ENCODE data around the gene ZNF835. TPM values are rescaled to one million over a fixed set of nuclear protein-coding genes. Genes with fewer than 3 reads are reported as not detected.
A peak's percentile ranks its signal among the peaks of the same experiment; 100 is the strongest.

ZNF835 gene
- total and polyA plus RNA-seq, 2 of the 13 experiments (the other 11 are each of a cell fraction or from before 2014, with no cell fraction given), result not detected

- TF ChIP-seq ELK4 (CRISPR knock-in tag; IDR thresholded peaks at IDR 0.05; ENCODE audit: borderline replicate concordance) (peak; percentile 98; the same call in 1 of the 2 replicates), PRDM4 (CRISPR knock-in tag; IDR thresholded peaks at IDR 0.05; ENCODE audit: borderline replicate concordance) (peak; percentile 98), ZNF235 (CRISPR knock-in tag; IDR thresholded peaks at IDR 0.05; ENCODE audit: borderline replicate concordance) (peak; percentile 100), SSRP1 (CRISPR knock-in tag; IDR thresholded peaks at IDR 0.05) (no peak), CHCHD3 (CRISPR knock-in tag; IDR thresholded peaks at IDR 0.05) (peak; percentile 99), ZSCAN12 (CRISPR knock-in tag; IDR thresholded peaks at IDR 0.05) (peak; percentile 100), THYN1 (CRISPR knock-in tag; IDR thresholded peaks at IDR 0.05; ENCODE audit: borderline replicate concordance, low read depth) (peak; percentile 81; the same call in 1 of the 2 replicates), ZNF782 (CRISPR knock-in tag; IDR thresholded peaks at IDR 0.05; ENCODE audit: borderline replicate concordance) (peak; percentile 96; the same call in 1 of the 2 replicates), ZNF75D (CRISPR knock-in tag; IDR thresholded peaks at IDR 0.05; ENCODE audit: borderline replicate concordance) (peak; percentile 99), CENPX (CRISPR knock-in tag; IDR thresholded peaks at IDR 0.05) (peak; percentile 93), ZNF558 (CRISPR knock-in tag; IDR thresholded peaks at IDR 0.05; ENCODE audit: borderline replicate concordance) (peak; percentile 100), SNAPC2 (CRISPR knock-in tag; IDR thresholded peaks at IDR 0.05) (peak; percentile 98), ZBTB8A (CRISPR knock-in tag; IDR thresholded peaks at IDR 0.05; ENCODE audit: borderline replicate concordance, low read depth) (peak; percentile 91; the same call in 1 of the 2 replicates)
- TF ChIP-seq, protein P1, sequence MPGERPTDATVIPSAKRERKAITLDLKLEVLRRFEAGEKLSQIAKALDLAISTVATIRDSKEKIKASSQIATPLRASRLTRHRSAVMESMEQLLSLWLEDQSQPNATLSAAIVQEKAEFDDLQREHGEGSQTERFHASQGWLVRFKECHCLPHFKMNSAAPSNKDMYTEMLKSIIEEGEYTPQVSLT (CRISPR knock-in tag; IDR thresholded peaks at IDR 0.05; ENCODE audit: borderline replicate concordance, low read depth), result peak; percentile 99
- TF ChIP-seq, protein P2, sequence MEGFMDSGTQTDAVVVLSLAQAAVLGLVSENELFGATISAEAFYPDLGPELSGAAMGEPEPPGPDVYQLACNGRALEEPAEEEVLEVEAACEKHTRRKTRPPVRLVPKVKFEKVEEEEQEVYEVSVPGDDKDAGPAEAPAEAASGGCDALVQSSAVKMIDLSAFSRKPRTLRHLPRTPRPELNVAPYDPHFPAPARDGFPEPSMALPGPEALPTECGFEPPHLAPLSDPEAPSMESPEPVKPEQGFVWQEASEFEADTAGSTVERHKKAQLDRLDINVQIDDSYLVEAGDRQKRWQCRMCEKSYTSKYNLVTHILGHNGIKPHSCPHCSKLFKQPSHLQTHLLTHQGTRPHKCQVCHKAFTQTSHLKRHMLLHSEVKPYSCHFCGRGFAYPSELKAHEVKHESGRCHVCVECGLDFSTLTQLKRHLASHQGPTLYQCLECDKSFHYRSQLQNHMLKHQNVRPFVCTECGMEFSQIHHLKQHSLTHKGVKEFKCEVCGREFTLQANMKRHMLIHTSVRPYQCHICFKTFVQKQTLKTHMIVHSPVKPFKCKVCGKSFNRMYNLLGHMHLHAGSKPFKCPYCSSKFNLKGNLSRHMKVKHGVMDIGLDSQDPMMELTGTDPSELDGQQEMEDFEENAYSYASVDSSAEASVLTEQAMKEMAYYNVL (CRISPR knock-in tag; IDR thresholded peaks at IDR 0.05; ENCODE audit: borderline replicate concordance), result peak; percentile 96
- TF ChIP-seq, protein P3, sequence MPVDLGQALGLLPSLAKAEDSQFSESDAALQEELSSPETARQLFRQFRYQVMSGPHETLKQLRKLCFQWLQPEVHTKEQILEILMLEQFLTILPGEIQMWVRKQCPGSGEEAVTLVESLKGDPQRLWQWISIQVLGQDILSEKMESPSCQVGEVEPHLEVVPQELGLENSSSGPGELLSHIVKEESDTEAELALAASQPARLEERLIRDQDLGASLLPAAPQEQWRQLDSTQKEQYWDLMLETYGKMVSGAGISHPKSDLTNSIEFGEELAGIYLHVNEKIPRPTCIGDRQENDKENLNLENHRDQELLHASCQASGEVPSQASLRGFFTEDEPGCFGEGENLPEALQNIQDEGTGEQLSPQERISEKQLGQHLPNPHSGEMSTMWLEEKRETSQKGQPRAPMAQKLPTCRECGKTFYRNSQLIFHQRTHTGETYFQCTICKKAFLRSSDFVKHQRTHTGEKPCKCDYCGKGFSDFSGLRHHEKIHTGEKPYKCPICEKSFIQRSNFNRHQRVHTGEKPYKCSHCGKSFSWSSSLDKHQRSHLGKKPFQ (CRISPR knock-in tag; IDR thresholded peaks at IDR 0.05; ENCODE audit: insufficient replicate concordance), result peak; percentile 99
- TF ChIP-seq, protein P4, sequence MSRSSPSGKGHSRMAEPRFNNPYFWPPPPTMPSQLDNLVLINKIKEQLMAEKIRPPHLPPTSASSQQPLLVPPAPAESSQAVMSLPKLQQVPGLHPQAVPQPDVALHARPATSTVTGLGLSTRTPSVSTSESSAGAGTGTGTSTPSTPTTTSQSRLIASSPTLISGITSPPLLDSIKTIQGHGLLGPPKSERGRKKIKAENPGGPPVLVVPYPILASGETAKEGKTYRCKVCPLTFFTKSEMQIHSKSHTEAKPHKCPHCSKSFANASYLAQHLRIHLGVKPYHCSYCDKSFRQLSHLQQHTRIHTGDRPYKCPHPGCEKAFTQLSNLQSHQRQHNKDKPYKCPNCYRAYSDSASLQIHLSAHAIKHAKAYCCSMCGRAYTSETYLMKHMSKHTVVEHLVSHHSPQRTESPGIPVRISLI (CRISPR knock-in tag; IDR thresholded peaks at IDR 0.05; ENCODE audit: borderline replicate concordance), result peak; percentile 71; the same call in 1 of the 2 replicates
Measured at GRCh38 chr19:56637976-56638555, 33.5 kb downstream of the ZNF835 start (continued).
